Neural cell (in vitro differentiated cells): ENCODE data around the gene ZNF560. TPM values are rescaled to one million over a fixed set of nuclear protein-coding genes. Genes with fewer than 3 reads are reported as not detected.

Experiments used
- H2AFZ ChIP-seq: fragments of 200-600, 300-800 bp; sonication (generic), shearing (Covaris generic); 2 replicates; pipeline ENCODE4 v1.6.0; 2014; ENCODE audit warnings: low read depth, mild to moderate bottlenecking, antibody characterized with exemption, low read length, moderate library complexity
- H3F3A ChIP-seq: fragments of 200-600 bp; shearing (Covaris generic); 2 replicates; pipeline ENCODE4 v1.6.1; 2016; ENCODE audit warnings: mild to moderate bottlenecking, moderate library complexity, mixed read lengths, antibody characterized with exemption, low read length; ENCODE audit not compliant: insufficient read depth, poor library complexity, severe bottlenecking
- H3K27ac ChIP-seq: fragments of 200-600, 300-800 bp; sonication (generic), shearing (Covaris generic); 2 replicates; pipeline ENCODE4 v1.5.1; 2014; ENCODE audit warnings: mild to moderate bottlenecking, low read length, moderate library complexity
- H3K27me3 ChIP-seq: fragments of 300-800, 200-600 bp; sonication (generic), shearing (Covaris generic); 2 replicates; pipeline ENCODE4 v1.6.0; 2014; ENCODE audit warnings: mild to moderate bottlenecking, low read depth, low read length, moderate library complexity; ENCODE audit not compliant: insufficient read depth
- H3K36me3 ChIP-seq: fragments of 300-800, 200-600 bp; sonication (generic), shearing (Covaris generic); 2 replicates; pipeline ENCODE4 v1.5.1; 2014; ENCODE audit warnings: mild to moderate bottlenecking, antibody characterized with exemption, low read length, moderate library complexity; ENCODE audit not compliant: insufficient read depth
- H3K4me2 ChIP-seq: fragments of 300-800, 200-600 bp; sonication (generic), shearing (Covaris generic); 2 replicates; pipeline ENCODE4 v1.6.0; 2014; ENCODE audit warnings: mild to moderate bottlenecking, low read length
- H3K4me3 ChIP-seq: fragments of 300-800, 200-600 bp; sonication (generic), shearing (Covaris generic); 2 replicates; pipeline ENCODE4 v1.5.1; 2014; ENCODE audit warnings: mild to moderate bottlenecking, low read length, moderate library complexity
- H3K79me2 ChIP-seq: fragments of 200-600 bp; shearing (Covaris generic); replicated peaks from 2 replicates; pipeline ENCODE4 v1.6.0; 2014; ENCODE audit warnings: mild to moderate bottlenecking, low read length, moderate library complexity; ENCODE audit not compliant: insufficient read depth
- H3K9ac ChIP-seq: fragments of 300-800, 200-600 bp; sonication (generic), shearing (Covaris generic); 2 replicates; pipeline ENCODE4 v1.6.1; 2016; ENCODE audit warnings: mild to moderate bottlenecking, low read length, mixed read lengths
- H3K9me2 ChIP-seq: fragments of 200-600 bp; shearing (Covaris generic); 2 replicates; pipeline ENCODE4 v1.6.1; 2016; ENCODE audit warnings: mild to moderate bottlenecking, low read length, mixed read lengths; ENCODE audit not compliant: insufficient read depth
- H3K9me3 ChIP-seq: fragments of 200-600, 300-800 bp; sonication (generic), shearing (Covaris generic); 2 replicates; pipeline ENCODE4 v1.6.1; 2016; ENCODE audit warnings: mild to moderate bottlenecking, mixed run types, low read length, moderate library complexity, mixed read lengths
- H4K20me1 ChIP-seq: fragments of 200-600 bp; shearing (Covaris generic); 2 replicates; pipeline ENCODE4 v1.6.1; 2016; ENCODE audit warnings: mild to moderate bottlenecking, mixed run types; ENCODE audit not compliant: insufficient read depth
- CTCF ChIP-seq: fragments of 450-650 bp; IDR thresholded peaks from 2 replicates; pipeline ENCODE4 v1.5.1; 2014; ENCODE audit warnings: antibody characterized with exemption, mild to moderate bottlenecking, moderate library complexity; ENCODE audit not compliant: poor library complexity, severe bottlenecking
- EP300 ChIP-seq: fragments of 450-650 bp; conservative IDR thresholded peaks from 2 replicates; pipeline ENCODE4 v1.6.1; 2014; ENCODE audit warnings: antibody characterized with exemption, mild to moderate bottlenecking, moderate library complexity; ENCODE audit not compliant: poor library complexity, severe bottlenecking
- EZH2 ChIP-seq: fragments of 200-600, 300-800 bp; shearing (Covaris generic), sonication (generic); IDR thresholded peaks from 2 replicates; pipeline ENCODE4 v1.6.1; 2014; ENCODE audit warnings: antibody characterized with exemption, low read length, borderline replicate concordance, mild to moderate bottlenecking; ENCODE audit not compliant: insufficient read depth, poor library complexity, severe bottlenecking
- MXI1 ChIP-seq: fragments of 450-650 bp; conservative IDR thresholded peaks from 2 replicates; pipeline ENCODE4 v1.6.1; 2014; ENCODE audit warnings: antibody characterized with exemption, mild to moderate bottlenecking; ENCODE audit not compliant: poor library complexity, severe bottlenecking
- POLR2AphosphoS5 ChIP-seq: IDR thresholded peaks from 2 replicates; pipeline ENCODE4 v1.6.1; 2012
- RAD21 ChIP-seq: fragments of 450-650 bp; conservative IDR thresholded peaks from 2 replicates; pipeline ENCODE4 v1.6.1; 2014; ENCODE audit warnings: antibody characterized with exemption, mild to moderate bottlenecking, moderate library complexity
- REST ChIP-seq: IDR thresholded peaks from 2 replicates; pipeline ENCODE4 v1.6.1; 2012; ENCODE audit warnings: borderline replicate concordance
- SMC3 ChIP-seq: fragments of 450-650 bp; conservative IDR thresholded peaks from 2 replicates; pipeline ENCODE4 v1.6.1; 2014; ENCODE audit warnings: antibody characterized with exemption, mild to moderate bottlenecking, moderate library complexity; ENCODE audit not compliant: poor library complexity
- TAF1 ChIP-seq: IDR thresholded peaks from 2 replicates; pipeline ENCODE4 v1.6.1; 2012; ENCODE audit warnings: low read depth
- polyA plus RNA-seq: library from polyadenylated mRNA; depleted of rRNA; stranded (reverse); fragments of >200 nt; gene quantifications from 2 replicates; pipeline ENCODE4 v1.2.3, GENCODE V29; 2014

Gene ZNF560
- polyA plus RNA-seq, 1 donor from 2014 or later: 0.61 TPM

GRCh38 chr19:9436358-9436757 lies 62.1 kb downstream of the ZNF560 start:
- Histone ChIP-seq H2AFZ (peak overlapping the region; percentile 90), H3K36me3 (peaks cover 3% of the 10 kb centered on the region), H3K4me3 (peak overlapping the region; percentile 83), H3K79me2 (peaks cover 37% of the 10 kb centered on the region), H3K9me2 (no peaks in the 10 kb centered on the region), H3K27me3 (no peaks in the 10 kb centered on the region), H3F3A (no peaks in the 10 kb centered on the region), H3K9ac (peak overlapping the region; percentile 92), H4K20me1 (no peaks in the 10 kb centered on the region), H3K9me3 (peaks cover 9% of the 10 kb centered on the region), H3K27ac (no peak overlapping the region), H3K4me2 (peak overlapping the region; percentile 68)
- no peak for TF ChIP-seq SMC3
- TF ChIP-seq TAF1: no peak
- no peak for TF ChIP-seq POLR2AphosphoS5
- no peak for TF ChIP-seq MXI1
- no peak for TF ChIP-seq EZH2
- no peak for TF ChIP-seq RAD21
- no peak for TF ChIP-seq CTCF
- TF ChIP-seq EP300: no peak
- no peak for TF ChIP-seq REST

GRCh38 chr19:9435279-9436268 lies 62.8 kb downstream of the ZNF560 start, which contains the start of gene ZNF266:
ZNF266 (minus strand) TSS chr19:9435573; CDS start chr19:9420089, 15,484 bp downstream.
- Histone ChIP-seq H3K4me2 (peak within 1 kb of the TSS; percentile 79), H3K9ac (peak within 1 kb of the TSS; percentile 92), H3K27me3 (no peaks in the 10 kb centered on the region), H4K20me1 (no peaks in the 10 kb centered on the region), H3K9me3 (peaks cover 9% of the 10 kb centered on the region), H3K36me3 (peaks cover 3% of the 10 kb centered on the region), H3K79me2 (peaks cover 37% of the 10 kb centered on the region), H3K4me3 (peak within 1 kb of the TSS; percentile 83), H2AFZ (peak within 1 kb of the TSS; percentile 90), H3K9me2 (no peaks in the 10 kb centered on the region), H3K27ac (peak within 1 kb of the TSS; percentile 92), H3F3A (no peaks in the 10 kb centered on the region)
- TF ChIP-seq CTCF (peak; percentile 76), POLR2AphosphoS5 (peak; percentile 91), EP300 (peak; percentile 58), MXI1 (peak; percentile 88), SMC3 (peak; percentile 33), REST (peak; percentile 69), TAF1 (peak; percentile 64), RAD21 (peak; percentile 26), EZH2 (no peak)
